Psoas muscle (tissue), 8 donors: Measurements from ENCODE around the gene BUD13. TPM values are rescaled to one million over a fixed set of nuclear protein-coding genes. Genes with fewer than 3 reads are reported as not detected.

ENCODE experiments used
- ATAC-seq, 4 donors: fragments of 200-7000 bp; cut with Tn5 transposase; one replicate each; pipeline ENCODE4 v1.9.1; 2020; ENCODE audit warnings: moderate library complexity in 3 of 4, mild to moderate bottlenecking in 2 of 4
- DNase-seq, 2 donors: peaks; one replicate each; pipeline ENCODE4 v3.0.0-alpha.2; 2020
- H3K27ac ChIP-seq: fragments of 200-600 bp; one replicate; pipeline ENCODE4 v1.8.0; 2022
- H3K27me3 ChIP-seq, 3 donors: fragments of 200-600 bp in 1 of 3; one replicate each; pipeline versions ENCODE4 v1.6.1 to v1.8.0; 2013 to 2022; ENCODE audit warnings: low read length in 2 of 3, mild to moderate bottlenecking in 2 of 3, moderate library complexity in 1 of 3; ENCODE audit not compliant: insufficient read depth in 3 of 3
- H3K36me3 ChIP-seq, 2 donors: fragments of 200-600 bp in 1 of 2; one replicate each; pipeline versions ENCODE4 v1.6.1 to v1.8.0; 2013 to 2022; ENCODE audit warnings: low read depth in 1 of 2, mild to moderate bottlenecking in 1 of 2, moderate library complexity in 1 of 2; ENCODE audit not compliant: insufficient read depth in 1 of 2
- H3K4me1 ChIP-seq: fragments of 200-600 bp; one replicate; pipeline ENCODE4 v1.8.0; 2022
- H3K4me3 ChIP-seq: fragments of 200-600 bp; one replicate; pipeline ENCODE4 v1.8.0; 2022; ENCODE audit warnings: mild to moderate bottlenecking
- H3K9me3 ChIP-seq: fragments of 200-600 bp; one replicate; pipeline ENCODE4 v1.8.0; 2022
- CTCF ChIP-seq: fragments of 200-600 bp; IDR thresholded peaks from one replicate; pipeline ENCODE4 v1.8.0; 2022; ENCODE audit warnings: antibody characterized with exemption
- WGBS, 3 donors: extraction: QIAGEN DNeasy Blood & Tissue Kit; methylation state at CpG; one replicate each; pipeline versions ENCODE4 v1.1.6 to v1.1.7; 2013; 5-methylcytosine and 5-hydroxymethylcytosine counted together
- intact Hi-C, 2 donors: fragments of 100-400 bp; cut with DNase I; formaldehyde crosslinking; loops; one replicate each; pipeline versions ENCODE4 v1.11.0 to v1.14.2; 2022
- polyA plus RNA-seq, 3 donors: library from polyadenylated mRNA; stranded (reverse); fragments of 200-250 nt; gene quantifications; one replicate each; pipeline ENCODE4 v1.2.3, GENCODE V29; 2013
- total RNA-seq, 4 donors: library from RNA; stranded (reverse); fragmentation: NEBNext Ultra II Directional in 2 of 4; extraction: Animal tissue kit (Norgen Biotek cat#: 25700) in 2 of 4; gene quantifications; one replicate each; pipeline versions ENCODE4 v1.2.1 to v1.2.4, GENCODE V29; 2021 to 2023
- donor health status: healthy with polysubstance abuse.
- donor health status: DM: no; HTN: no; CAD: no; lungs with moderate emphysema.
- donor health status: Bipolar disorder and iron deficiency.
- donor health status: healthy.
- donor health status: DM: yes; HTN: yes; CAD: no.
- donor health status: DM: no; HTN: no; CAD: no.
- donor health status: DM: no; HTN: no; CAD: no.
- donor health status: DM: yes; HTN: yes; CAD: no.

The BUD13 gene
- total and polyA plus RNA-seq, 7 donors, result 8.6 to 17.1 (median 11.2) TPM

GRCh38 chr11:116718955-116719501 is 53.8 kb downstream of the BUD13 start:
- no peak for TF ChIP-seq CTCF
- H3K9me3 ChIP-seq, result no peaks in the 10 kb centered on the region
- no peak overlapping the region for H3K27ac ChIP-seq
- H3K36me3 ChIP-seq, result no peaks in the 10 kb centered on the region
- peaks cover 0 to 3% (median 0%) of the 10 kb centered on the region in 3 donors for H3K27me3 ChIP-seq
- no peaks in the 10 kb centered on the region for H3K4me1 ChIP-seq
- DNase-seq (no peak), ATAC-seq (no peak)
- no peak overlapping the region for H3K4me3 ChIP-seq
- intact Hi-C loops, result no loop called here
- WGBS, 3 donors, result 73 to 78% (median 77%) methylated on average over 4 of the region's 4 CpGs

GRCh38 chr11:116716621-116717020 is 56.2 kb downstream of the BUD13 start:
- ATAC-seq, result no peak
- TF ChIP-seq CTCF, result no peak
- H3K36me3 ChIP-seq, result no peaks in the 10 kb centered on the region
- H3K9me3 ChIP-seq, result peaks cover 4% of the 10 kb centered on the region
- WGBS, 3 donors, result 79 to 89% (median 88%) methylated on average over 4 of the region's 4 CpGs
- H3K27ac ChIP-seq, result no peak overlapping the region
- intact Hi-C loops, result no loop called here
- no peak overlapping the region for H3K4me3 ChIP-seq
- DNase-seq, result no peak
- H3K4me1 ChIP-seq, result no peaks in the 10 kb centered on the region
- H3K27me3 ChIP-seq, result peaks cover 0 to 11% (median 0%) of the 10 kb centered on the region in 3 donors

- H3K27ac ChIP-seq, result no peak overlapping the region
- H3K4me3 ChIP-seq, result no peak overlapping the region
- no peak for TF ChIP-seq CTCF
- DNase-seq (no peak), ATAC-seq (no peak)
- H3K27me3 ChIP-seq, result peaks cover 0 to 11% (median 0%) of the 10 kb centered on the region in 3 donors
- H3K9me3 ChIP-seq, result peaks cover 4% of the 10 kb centered on the region
- intact Hi-C loops, result no loop called here
- no peaks in the 10 kb centered on the region for H3K36me3 ChIP-seq
- no peaks in the 10 kb centered on the region for H3K4me1 ChIP-seq
- WGBS, 3 donors, result 82 to 87% (median 85%) methylated on average over 5 of the region's 5 CpGs
Observed at GRCh38 chr11:116715383-116715782, 57.4 kb downstream of the BUD13 start.

GRCh38 chr11:116714902-116715301 is 57.9 kb downstream of the BUD13 start:
- no peak overlapping the region for H3K4me3 ChIP-seq
- intact Hi-C loops, result no loop called here
- no peak for DNase-seq
- peaks cover 4% of the 10 kb centered on the region for H3K9me3 ChIP-seq
- H3K4me1 ChIP-seq, result no peaks in the 10 kb centered on the region
- ATAC-seq, result no peak
- no peaks in the 10 kb centered on the region for H3K36me3 ChIP-seq
- TF ChIP-seq CTCF, result no peak
- 87 to 91% (median 89%) methylated on average over 9 of the region's 9 CpGs for WGBS, 3 donors
- no peak overlapping the region for H3K27ac ChIP-seq
- H3K27me3 ChIP-seq, result peaks cover 0 to 14% (median 0%) of the 10 kb centered on the region in 3 donors

GRCh38 chr11:116712428-116712827 is 60.4 kb downstream of the BUD13 start:
- Histone ChIP-seq H3K36me3 (no peaks in the 10 kb centered on the region), H3K9me3 (peaks cover 4% of the 10 kb centered on the region), H3K4me3 (no peak overlapping the region), H3K4me1 (peaks cover 3% of the 10 kb centered on the region), H3K27ac (no peak overlapping the region), H3K27me3 (peaks cover 0 to 26% (median 0%) of the 10 kb centered on the region in 3 donors)
- intact Hi-C loops, result no loop called here
- no peak for ATAC-seq
- DNase-seq, result no peak
- 92 to 94% (median 92%) methylated on average over 4 of the region's 4 CpGs for WGBS, 3 donors
- TF ChIP-seq CTCF, result no peak
